Measurements from ENCODE around the gene EIF3L. TPM values are rescaled to one million over a fixed set of nuclear protein-coding genes. Genes with fewer than 3 reads are reported as not detected.

The EIF3L gene
- total and polyA plus RNA-seq, 10 of the 15 experiments (the other 5 are each of a cell fraction or from before 2014, with no cell fraction given), result 294 to 1,037 (median 618) TPM

DNA sequence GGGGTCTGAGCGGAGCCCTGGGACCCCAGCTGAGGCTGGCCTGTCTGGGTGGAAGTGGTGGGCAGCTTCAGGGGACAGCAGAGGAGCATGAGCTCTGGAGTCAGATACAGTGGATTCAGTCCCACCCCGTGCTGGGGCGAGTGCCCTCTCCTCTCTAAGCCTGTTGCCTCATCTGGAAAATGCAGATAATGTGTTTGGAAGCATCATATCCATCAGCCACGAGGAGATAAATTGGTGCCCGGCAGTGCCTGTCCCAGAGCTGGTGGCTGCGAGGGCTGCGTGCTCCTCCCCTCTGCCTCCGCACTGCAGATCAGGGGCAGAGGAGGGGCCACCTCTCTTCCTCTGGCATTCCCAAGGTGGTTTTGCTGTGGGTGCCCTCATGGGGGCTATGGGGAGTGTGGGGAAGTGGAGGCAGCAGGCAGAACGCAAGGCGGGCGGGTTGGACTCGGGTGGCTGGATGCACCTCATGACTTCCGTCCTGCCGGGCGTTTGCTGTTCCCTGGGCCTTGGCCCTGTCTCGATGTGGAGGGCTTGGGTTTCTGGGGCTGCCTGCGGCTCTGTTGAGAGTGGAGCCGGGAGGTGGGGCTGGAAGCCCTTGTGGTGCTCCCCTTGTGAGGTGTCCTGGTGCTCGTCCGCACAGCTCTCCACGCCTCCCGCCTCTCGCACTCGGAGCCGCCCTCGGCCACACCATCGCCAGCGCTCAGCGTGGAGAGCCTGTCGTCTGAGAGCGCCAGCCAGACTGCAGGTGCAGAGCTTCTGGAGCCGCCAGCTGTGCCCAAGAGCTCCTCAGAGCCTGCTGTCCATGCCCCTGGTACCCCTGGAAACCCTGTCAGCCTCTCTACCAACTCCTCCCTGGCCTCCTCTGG, 77.8 kb downstream of the EIF3L start:
- Histone ChIP-seq H4K20me1 (ENCODE audit: control insufficient read depth, insufficient read depth) (no peaks in the 10 kb centered on the region), H3K9me3 (replicated peaks; ENCODE audit: control insufficient read depth, insufficient read depth, low read length) (no peaks in the 10 kb centered on the region), H3K4me2 (ENCODE audit: control insufficient read depth, insufficient read depth) (no peak overlapping the region), H3K27ac (ENCODE audit: control insufficient read depth, insufficient read depth) (no peak overlapping the region), H3K36me3 (ENCODE audit: control insufficient read depth in 2 of 2, insufficient read depth in 2 of 2, low read length in 1 of 2) (peaks cover 3 to 6% of the 10 kb centered on the region in 2 experiments; a peak in 3 of 4 replicates), H3K27me3 (replicated peaks in 1 of 2; ENCODE audit: control insufficient read depth in 2 of 2, insufficient read depth in 2 of 2, low read length in 1 of 2) (no peaks in the 10 kb centered on the region), H3K9ac (ENCODE audit: control insufficient read depth, insufficient read depth, low read length) (no peak overlapping the region), H3K4me1 (ENCODE audit: control insufficient read depth, insufficient read depth, low read length) (0 out of 2 replicates have a peak, but pooled peaks cover 3% of the 10 kb centered on the region), H3K79me2 (ENCODE audit: control insufficient read depth, insufficient read depth, low read length) (no peaks in the 10 kb centered on the region), H3K4me3 (no peak overlapping the region), H2AFZ (ENCODE audit: control insufficient read depth, low read depth, low read length) (no peak overlapping the region)
- ChIA-PET CTCF (interaction anchor here (0.6 kb wide), 1 partner anchor 737 kb away, joined by 3 read pairs; no protein-coding TSS in a partner anchor), POLR2A (no interaction called here), SMC1A (ENCODE audit: uncharacterized antibody, unreplicated experiment) (no interaction called here), RAD21 (ENCODE audit: unreplicated experiment) (no interaction called here)
- FAIRE-seq (no peak), DNase-seq (ENCODE audit: low read depth, low spot score) (no peak), ATAC-seq (no peak)
- no peak for TF ChIP-seq SIN3A (IDR thresholded peaks at IDR 0.05; ENCODE audit: low read depth, low read length)
- no peak for TF ChIP-seq POLR2AphosphoS5 (IDR thresholded peaks at IDR 0.05; ENCODE audit: low read length)
- TF ChIP-seq CHD2 (IDR thresholded peaks at IDR 0.05; ENCODE audit: borderline replicate concordance, low read depth, low read length), result no peak
- TF ChIP-seq CREB1 (IDR thresholded peaks at IDR 0.05; ENCODE audit: low read depth), result no peak
- TF ChIP-seq NR2C2 (IDR thresholded peaks at IDR 0.05; ENCODE audit: borderline replicate concordance, control insufficient read depth, insufficient read length, low read depth), result no peak
- no TSS peak for BruUV-seq (replicated peaks)
- 88% methylated on average over 32 of the region's 32 CpGs for WGBS (ENCODE audit: insufficient coverage, insufficient replicate concordance, low lambda C conversion rate, missing lambda C conversion rate)
- intact Hi-C loops (cut with micrococcal nuclease; ENCODE audit: unreplicated experiment) (no loop called here), in situ Hi-C loops (cut with MboI) (no loop called here)

DNA sequence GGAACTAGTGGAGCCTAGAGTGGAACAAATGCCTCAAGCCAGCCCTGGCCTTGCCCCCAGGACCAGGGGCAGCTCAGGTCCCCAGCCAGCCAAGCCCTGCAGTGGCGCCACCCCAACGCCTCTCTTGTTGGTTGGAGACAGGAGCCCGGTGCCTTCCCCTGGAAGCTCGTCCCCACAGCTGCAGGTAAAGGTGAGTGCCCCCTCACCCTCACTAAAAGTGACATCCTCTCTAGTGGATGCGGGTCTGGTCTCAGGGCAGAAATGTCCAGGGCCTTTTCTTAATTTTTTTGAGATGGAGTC, 78.4 kb downstream of the EIF3L start:
- Histone ChIP-seq H3K36me3 (ENCODE audit: control insufficient read depth in 2 of 2, insufficient read depth in 2 of 2, low read length in 1 of 2) (peaks cover 3 to 9% of the 10 kb centered on the region in 2 experiments; a peak in 3 of 4 replicates), H3K27ac (ENCODE audit: control insufficient read depth, insufficient read depth) (no peak overlapping the region), H3K9ac (ENCODE audit: control insufficient read depth, insufficient read depth, low read length) (no peak overlapping the region), H3K27me3 (replicated peaks in 1 of 2; ENCODE audit: control insufficient read depth in 2 of 2, insufficient read depth in 2 of 2, low read length in 1 of 2) (no peaks in the 10 kb centered on the region), H3K4me2 (ENCODE audit: control insufficient read depth, insufficient read depth) (no peak overlapping the region), H2AFZ (ENCODE audit: control insufficient read depth, low read depth, low read length) (no peak overlapping the region), H3K4me3 (no peak overlapping the region), H4K20me1 (ENCODE audit: control insufficient read depth, insufficient read depth) (no peaks in the 10 kb centered on the region), H3K9me3 (replicated peaks; ENCODE audit: control insufficient read depth, insufficient read depth, low read length) (no peaks in the 10 kb centered on the region), H3K79me2 (ENCODE audit: control insufficient read depth, insufficient read depth, low read length) (no peaks in the 10 kb centered on the region), H3K4me1 (ENCODE audit: control insufficient read depth, insufficient read depth, low read length) (0 out of 2 replicates have a peak, but pooled peaks cover 3% of the 10 kb centered on the region)
- WGBS (ENCODE audit: insufficient coverage, insufficient replicate concordance, low lambda C conversion rate, missing lambda C conversion rate), result 96% methylated on average over 5 of the region's 5 CpGs
- no peak for TF ChIP-seq ZNF384 (IDR thresholded peaks at IDR 0.05; ENCODE audit: borderline replicate concordance, low read depth, low read length)
- TF ChIP-seq ZNF24 (IDR thresholded peaks at IDR 0.05), result no peak
- no peak for TF ChIP-seq SREBF1 (IDR thresholded peaks at IDR 0.05; ENCODE audit: low read length)
- no peak for TF ChIP-seq BCL11A (IDR thresholded peaks at IDR 0.05; ENCODE audit: low read depth, low read length)
- TF ChIP-seq CTCF (IDR thresholded peaks at IDR 0.05 in 2 of 3, conservative IDR thresholded peaks at IDR 0.05 in 1 of 3; ENCODE audit: control insufficient read depth in 2 of 3, extremely low read depth in 1 of 3, insufficient read depth in 1 of 3, low read depth in 3 of 3, low read length in 3 of 3), result no peak
- TF ChIP-seq BMI1 (IDR thresholded peaks at IDR 0.05; ENCODE audit: borderline replicate concordance), result no peak
- no peak for TF ChIP-seq STAT3 (IDR thresholded peaks at IDR 0.05; ENCODE audit: low read depth, low read length)
- SMC1A ChIA-PET (ENCODE audit: uncharacterized antibody, unreplicated experiment), result no interaction called here
- POLR2A ChIA-PET, result no interaction called here
- FAIRE-seq, result no peak
- in situ Hi-C loops (cut with MboI), result no loop called here
- DNase-seq (ENCODE audit: low read depth, low spot score), result no peak
- no TSS peak for BruUV-seq (replicated peaks)
- intact Hi-C loops (cut with micrococcal nuclease; ENCODE audit: unreplicated experiment), result no loop called here
- no peak for ATAC-seq
- CTCF ChIA-PET, result no interaction called here
- RAD21 ChIA-PET (ENCODE audit: unreplicated experiment), result no interaction called here
